ENCODE results near the gene UNC119. TPM values are rescaled to one million over a fixed set of nuclear protein-coding genes. Genes with fewer than 3 reads are reported as not detected.

Gene UNC119
- total RNA-seq, 4 donors from 2014 or later, result 17.4 to 25.3 (median 21.1) TPM

- DNase-seq, result no peak
- Histone ChIP-seq H3K36me3 (peaks cover 0 to 5% (median 0%) of the 10 kb centered on the region in 3 donors), H3K4me1 (peaks cover 23 to 63% (median 25%) of the 10 kb centered on the region in 3 donors), H3K9me3 (no peaks in the 10 kb centered on the region), H3K27ac (peak overlapping the region; percentile 39 to 90 (median 86)), H3K27me3 (peaks cover 0 to 75% (median 0%) of the 10 kb centered on the region in 4 donors), H3K4me3 (peak overlapping the region; percentile 41 to 57 (median 49))
- intact Hi-C loops (cut with DNase I), result no loop called here
- WGBS, 2 donors, result 65 to 68% methylated on average over 4 to 8 of the region's 11 CpGs
- TF ChIP-seq POLR2A (IDR thresholded peaks at IDR 0.05), result no peak
Measured at GRCh38 chr17:28508211-28508724, 44.2 kb downstream of the UNC119 start.

GRCh38 chr17:28507567-28508203, 44.7 kb downstream of the UNC119 start:
- DNase-seq, result no peak

GRCh38 chr17:28506763-28507487, 45.5 kb downstream of the UNC119 start:
- H3K27ac ChIP-seq, result peak overlapping the region; percentile 39 to 90 (median 86)
- DNase-seq, result no peak
- peaks cover 0 to 5% (median 0%) of the 10 kb centered on the region in 3 donors for H3K36me3 ChIP-seq
- peaks cover 0 to 64% (median 0%) of the 10 kb centered on the region in 4 donors for H3K27me3 ChIP-seq
- H3K4me3 ChIP-seq, result peak overlapping the region; percentile 41 to 57 (median 49)
- 40 to 60% methylated on average over 5 to 8 of the region's 14 CpGs for WGBS, 2 donors
- no peaks in the 10 kb centered on the region for H3K9me3 ChIP-seq
- TF ChIP-seq POLR2A (IDR thresholded peaks at IDR 0.05), result no peak
- TF ChIP-seq CTCF (IDR thresholded peaks at IDR 0.05), result no peak
- intact Hi-C loops (cut with DNase I), result no loop called here
- H3K4me1 ChIP-seq, result peaks cover 23 to 64% (median 25%) of the 10 kb centered on the region in 3 donors

More at GRCh38 chr17:28507567-28508203, 44.7 kb downstream of the UNC119 start:
- H3K4me1 ChIP-seq, result peaks cover 23 to 62% (median 25%) of the 10 kb centered on the region in 3 donors
- peak overlapping the region; percentile 39 to 90 (median 86) for H3K27ac ChIP-seq
- peaks cover 0 to 5% (median 0%) of the 10 kb centered on the region in 3 donors for H3K36me3 ChIP-seq
- H3K9me3 ChIP-seq, result no peaks in the 10 kb centered on the region
- no peak for TF ChIP-seq CTCF (IDR thresholded peaks at IDR 0.05)
- peak in 1 of 4 donors; percentile 15 for TF ChIP-seq POLR2A (IDR thresholded peaks at IDR 0.05)
- 54 to 55% methylated on average over 4 to 8 of the region's 24 CpGs for WGBS, 2 donors
- peaks cover 0 to 71% (median 0%) of the 10 kb centered on the region in 4 donors for H3K27me3 ChIP-seq
- intact Hi-C loops (cut with DNase I), result no loop called here
- peak overlapping the region; percentile 41 to 57 (median 49) for H3K4me3 ChIP-seq

- Histone ChIP-seq H3K27ac (peak within 1 kb of the TSS; percentile 30 to 90 (median 86)), H3K36me3 (peaks cover 0 to under 1% (median 0%) of the 10 kb centered on the region in 3 donors), H3K27me3 (peaks cover 0 to 56% (median 0%) of the 10 kb centered on the region in 4 donors), H3K4me1 (peaks cover 23 to 72% (median 25%) of the 10 kb centered on the region in 3 donors), H3K4me3 (peak within 1 kb of the TSS; percentile 41 to 57 (median 49)), H3K9me3 (no peaks in the 10 kb centered on the region)
- no peak for DNase-seq
- TF ChIP-seq CTCF (IDR thresholded peaks at IDR 0.05), result no peak
- TF ChIP-seq POLR2A (IDR thresholded peaks at IDR 0.05), result no peak
- WGBS, 2 donors, result 12 to 61% methylated on average over 14 to 16 of the region's 28 CpGs
- intact Hi-C loops (cut with DNase I), result no loop called here
Measured at GRCh38 chr17:28505986-28506665, 46.3 kb downstream of the UNC119 start, which contains the start of gene FOXN1. TSS of gene FOXN1 (plus strand) at chr17:28506348. CDS start at chr17:28523970, 17,622 bp downstream.

- no peak for TF ChIP-seq POLR2A (IDR thresholded peaks at IDR 0.05)
- Histone ChIP-seq H3K27ac (no peak overlapping the region), H3K9me3 (no peaks in the 10 kb centered on the region), H3K27me3 (peaks cover 0 to 29% (median 0%) of the 10 kb centered on the region in 4 donors), H3K4me1 (peaks cover 17 to 69% (median 20%) of the 10 kb centered on the region in 3 donors), H3K36me3 (no peaks in the 10 kb centered on the region), H3K4me3 (no peak overlapping the region)
- intact Hi-C loops (cut with DNase I), result no loop called here
- no peak for DNase-seq
- WGBS, 2 donors, result 55 to 86% methylated on average over 3 of the region's 3 CpGs
Measured at GRCh38 chr17:28503420-28503819, 49.0 kb downstream of the UNC119 start.
